Measurements from ENCODE around the gene SLC39A3.
A peak's percentile ranks its signal among the peaks of the same experiment; 100 is the strongest.

SLC39A3 gene

GRCh38 chr19:2694196-2694595, 45.6 kb downstream of the SLC39A3 start:
- FAIRE-seq (peak; percentile 28), DNase-seq (ENCODE audit: insufficient read length, low spot score) (no peak)
- TF ChIP-seq PAX5 (IDR thresholded peaks at IDR 0.05; ENCODE audit: insufficient read depth, low read length, severe bottlenecking) (no peak), POU2F2 (IDR thresholded peaks at IDR 0.05; ENCODE audit: low read depth, low read length) (no peak), POLR2A (IDR thresholded peaks at IDR 0.05; ENCODE audit: low read depth, low read length) (no peak), TAF1 (IDR thresholded peaks at IDR 0.05; ENCODE audit: low read depth, low read length) (no peak), POLR2AphosphoS5 (IDR thresholded peaks at IDR 0.05; ENCODE audit: low read depth, low read length) (no peak), SPI1 (IDR thresholded peaks at IDR 0.05; ENCODE audit: low read depth, low read length) (no peak)

- TF ChIP-seq PAX5 (IDR thresholded peaks at IDR 0.05; ENCODE audit: insufficient read depth, low read length, severe bottlenecking) (no peak), POLR2A (IDR thresholded peaks at IDR 0.05; ENCODE audit: low read depth, low read length) (no peak), POLR2AphosphoS5 (IDR thresholded peaks at IDR 0.05; ENCODE audit: low read depth, low read length) (no peak), TAF1 (IDR thresholded peaks at IDR 0.05; ENCODE audit: low read depth, low read length) (no peak), POU2F2 (IDR thresholded peaks at IDR 0.05; ENCODE audit: low read depth, low read length) (no peak), SPI1 (IDR thresholded peaks at IDR 0.05; ENCODE audit: low read depth, low read length) (no peak)
- no peak for FAIRE-seq
- no peak for DNase-seq (ENCODE audit: insufficient read length, low spot score)
These were observed 46.2 kb downstream of the SLC39A3 start for GRCh38 chr19:2693492-2694160.

- TF ChIP-seq SPI1 (IDR thresholded peaks at IDR 0.05; ENCODE audit: low read depth, low read length), result no peak
- TF ChIP-seq POU2F2 (IDR thresholded peaks at IDR 0.05; ENCODE audit: low read depth, low read length), result no peak
- TF ChIP-seq TAF1 (IDR thresholded peaks at IDR 0.05; ENCODE audit: low read depth, low read length), result no peak
- no peak for TF ChIP-seq POLR2AphosphoS5 (IDR thresholded peaks at IDR 0.05; ENCODE audit: low read depth, low read length)
- no peak for TF ChIP-seq PAX5 (IDR thresholded peaks at IDR 0.05; ENCODE audit: insufficient read depth, low read length, severe bottlenecking)
- no peak for TF ChIP-seq POLR2A (IDR thresholded peaks at IDR 0.05; ENCODE audit: low read depth, low read length)
- DNase-seq (ENCODE audit: insufficient read length, low spot score), result no peak
- FAIRE-seq, result no peak
These were observed 47.9 kb downstream of the SLC39A3 start for GRCh38 chr19:2691951-2692350.

- TF ChIP-seq TAF1 (IDR thresholded peaks at IDR 0.05; ENCODE audit: low read depth, low read length), result no peak
- TF ChIP-seq SPI1 (IDR thresholded peaks at IDR 0.05; ENCODE audit: low read depth, low read length), result no peak
- no peak for TF ChIP-seq POU2F2 (IDR thresholded peaks at IDR 0.05; ENCODE audit: low read depth, low read length)
- TF ChIP-seq POLR2A (IDR thresholded peaks at IDR 0.05; ENCODE audit: low read depth, low read length), result no peak
- TF ChIP-seq PAX5 (IDR thresholded peaks at IDR 0.05; ENCODE audit: insufficient read depth, low read length, severe bottlenecking), result no peak
- TF ChIP-seq POLR2AphosphoS5 (IDR thresholded peaks at IDR 0.05; ENCODE audit: low read depth, low read length), result no peak
- DNase-seq (ENCODE audit: insufficient read length, low spot score), result no peak
- FAIRE-seq, result no peak
These were observed 49.0 kb downstream of the SLC39A3 start for GRCh38 chr19:2690856-2691255.

GRCh38 chr19:2686360-2686759, 53.5 kb downstream of the SLC39A3 start:
- DNase-seq (ENCODE audit: insufficient read length, low spot score) (no peak), FAIRE-seq (no peak)
- no peak for TF ChIP-seq TAF1 (IDR thresholded peaks at IDR 0.05; ENCODE audit: low read depth, low read length)
- no peak for TF ChIP-seq POU2F2 (IDR thresholded peaks at IDR 0.05; ENCODE audit: low read depth, low read length)
- no peak for TF ChIP-seq POLR2A (IDR thresholded peaks at IDR 0.05; ENCODE audit: low read depth, low read length)
- no peak for TF ChIP-seq SPI1 (IDR thresholded peaks at IDR 0.05; ENCODE audit: low read depth, low read length)
- no peak for TF ChIP-seq POLR2AphosphoS5 (IDR thresholded peaks at IDR 0.05; ENCODE audit: low read depth, low read length)
- TF ChIP-seq PAX5 (IDR thresholded peaks at IDR 0.05; ENCODE audit: insufficient read depth, low read length, severe bottlenecking), result no peak

- TF ChIP-seq SPI1 (IDR thresholded peaks at IDR 0.05; ENCODE audit: low read depth, low read length) (no peak), TAF1 (IDR thresholded peaks at IDR 0.05; ENCODE audit: low read depth, low read length) (no peak), PAX5 (IDR thresholded peaks at IDR 0.05; ENCODE audit: insufficient read depth, low read length, severe bottlenecking) (no peak), POLR2AphosphoS5 (IDR thresholded peaks at IDR 0.05; ENCODE audit: low read depth, low read length) (no peak), POU2F2 (IDR thresholded peaks at IDR 0.05; ENCODE audit: low read depth, low read length) (no peak), POLR2A (IDR thresholded peaks at IDR 0.05; ENCODE audit: low read depth, low read length) (no peak)
These were observed 54.6 kb downstream of the SLC39A3 start for GRCh38 chr19:2685204-2685704.

GRCh38 chr19:2683430-2684003, 56.3 kb downstream of the SLC39A3 start:
- DNase-seq (ENCODE audit: insufficient read length, low spot score), result no peak

More at GRCh38 chr19:2685204-2685704, 54.6 kb downstream of the SLC39A3 start:
- FAIRE-seq (no peak), DNase-seq (ENCODE audit: insufficient read length, low spot score) (no peak)

More at GRCh38 chr19:2683430-2684003, 56.3 kb downstream of the SLC39A3 start:
- FAIRE-seq, result no peak
- TF ChIP-seq POLR2AphosphoS5 (IDR thresholded peaks at IDR 0.05; ENCODE audit: low read depth, low read length) (no peak), SPI1 (IDR thresholded peaks at IDR 0.05; ENCODE audit: low read depth, low read length) (no peak), TAF1 (IDR thresholded peaks at IDR 0.05; ENCODE audit: low read depth, low read length) (no peak), POU2F2 (IDR thresholded peaks at IDR 0.05; ENCODE audit: low read depth, low read length) (no peak), POLR2A (IDR thresholded peaks at IDR 0.05; ENCODE audit: low read depth, low read length) (no peak), PAX5 (IDR thresholded peaks at IDR 0.05; ENCODE audit: insufficient read depth, low read length, severe bottlenecking) (no peak)

All from GM12891 (cell line).